HepG2 (cell line): ENCODE data around the gene NUP155. TPM values are rescaled to one million over a fixed set of nuclear protein-coding genes. Genes with fewer than 3 reads are reported as not detected.
"Not testable (repeated sequence)": the region's sequence is repeated elsewhere in the genome, so short reads cannot be mapped to it uniquely, and the experiment has no call there.

ENCODE experiments used
- ATAC-seq: fragments of 200-7000 bp; cut with Tn5 transposase; 3 replicates; pipeline ENCODE4 v1.9.1; 2020; ENCODE audit warnings: mild to moderate bottlenecking, moderate library complexity
- BruUV-seq: library from RNA; stranded (reverse); fragments of 400-500 nt; replicated peaks from 2 replicates; lab custom pipeline; 2021; lab: Mats Ljungman, UMichigan
- CTCF ChIA-PET: fragments of 300-600 bp; formaldehyde crosslinking; extraction: SDS; loops from one replicate; lab custom pipeline; 2021; ENCODE audit warnings: low total read pairs, inconsistent platforms, low intra/inter-chr PET ratio; lab: Yijun Ruan, JAX
- POLR2A ChIA-PET: fragments of 350-600 bp; sonication (Branson Sonifier 250); formaldehyde crosslinking; loops from one replicate; lab custom pipeline; 2020; ENCODE audit warnings: antibody characterized with exemption, inconsistent platforms; lab: Yijun Ruan, JAX
- DNase-seq: peaks from one replicate; pipeline ENCODE4 v3.0.0-alpha.2; 2015; ENCODE audit warnings: low spot score
- FAIRE-seq: peaks from 3 replicates; lab custom pipeline; 2011; peaks lifted over from hg19 to GRCh38; lab: Jason Lieb, UNC
- H2AFZ ChIP-seq: one replicate; pipeline ENCODE4 v1.6.1; 2011; ENCODE audit warnings: low read length, inconsistent platforms
- H3K27ac ChIP-seq: fragments of 300-600 bp; 3 replicates; pipeline ENCODE4 v1.8.0; 2011; ENCODE audit warnings: mixed run types, mild to moderate bottlenecking, mixed read lengths, low read length, inconsistent platforms; ENCODE audit not compliant: insufficient read depth; ENCODE audit errors: extremely low read length
- H3K27me3 ChIP-seq, 2 experiments: fragments of 200-600 bp in 1 of 2; 2 replicates in 1 of 2; 3 replicates in 1 of 2; pipeline versions ENCODE4 v1.6.0 to v1.8.0; 2011; ENCODE audit warnings: low read length in 2 of 2, mild to moderate bottlenecking in 2 of 2, moderate library complexity in 2 of 2, inconsistent platforms in 1 of 2; ENCODE audit not compliant: insufficient read depth in 2 of 2, control insufficient read depth in 1 of 2
- H3K36me3 ChIP-seq, 2 experiments: fragments of 200-600 bp in 1 of 2; replicated peaks in 1 of 2; 2 replicates in 1 of 2; 3 replicates in 1 of 2; pipeline versions ENCODE4 v1.5.1 to v1.8.0; 2011; ENCODE audit warnings: low read length in 2 of 2, inconsistent platforms in 1 of 2; ENCODE audit not compliant: insufficient read depth in 2 of 2, control insufficient read depth in 1 of 2
- H3K4me1 ChIP-seq: 2 replicates; pipeline ENCODE4 v1.5.1; 2012; ENCODE audit warnings: low read length, inconsistent platforms; ENCODE audit not compliant: insufficient read depth
- H3K4me2 ChIP-seq: 2 replicates; pipeline ENCODE4 v1.6.0; 2011; ENCODE audit warnings: low read depth, low read length, inconsistent platforms
- H3K4me3 ChIP-seq, 3 experiments: fragments of 200-600 bp in 1 of 3; sonication (generic), shearing (Covaris generic) in 1 of 3; replicated peaks in 1 of 3; 2 replicates each; pipeline ENCODE4 v1.5.1; 2011 to 2016; ENCODE audit warnings: low read length in 3 of 3, inconsistent platforms in 2 of 3, low read depth in 2 of 3, mild to moderate bottlenecking in 2 of 3, control low read depth in 1 of 3, mixed read lengths in 1 of 3; ENCODE audit not compliant: insufficient read depth in 1 of 3
- H3K79me2 ChIP-seq: one replicate; pipeline ENCODE4 v1.6.1; 2011; ENCODE audit warnings: low read length, inconsistent platforms; ENCODE audit not compliant: insufficient read depth
- H3K9ac ChIP-seq: 2 replicates; pipeline ENCODE4 v1.6.0; 2011; ENCODE audit warnings: mild to moderate bottlenecking, low read depth, low read length, inconsistent platforms; ENCODE audit not compliant: insufficient read depth
- H3K9me3 ChIP-seq: 2 replicates; pipeline ENCODE4 v1.5.1; 2012; ENCODE audit warnings: mild to moderate bottlenecking, low read length
- H4K20me1 ChIP-seq: 2 replicates; pipeline ENCODE4 v1.6.0; 2011; ENCODE audit warnings: inconsistent platforms, mild to moderate bottlenecking, low read length, moderate library complexity; ENCODE audit not compliant: insufficient read depth
- ATF7 ChIP-seq, 2 experiments: fragments of 450-650 bp in 1 of 2; sonication (generic) in 1 of 2; formaldehyde crosslinking in 1 of 2; IDR thresholded peaks; 2 replicates each; pipeline versions ENCODE4 v1.4.0 to v1.6.1; 2016 to 2020; ENCODE audit warnings: antibody characterized with exemption in 1 of 2, mild to moderate bottlenecking in 1 of 2, missing genetic modification reagents in 1 of 2
- BRF2 ChIP-seq: sonication (generic); formaldehyde crosslinking; IDR thresholded peaks from 2 replicates; pipeline ENCODE4 v1.8.1; 2022; ENCODE audit warnings: mild to moderate bottlenecking, missing genetic modification reagents
- DBP ChIP-seq: sonication (generic); formaldehyde crosslinking; IDR thresholded peaks from 2 replicates; pipeline ENCODE4 v1.4.0; 2020; ENCODE audit warnings: missing genetic modification reagents; ENCODE audit errors: not compliant biosample characterization
- JUN ChIP-seq: sonication (generic); formaldehyde crosslinking; IDR thresholded peaks from 2 replicates; pipeline ENCODE4 v1.4.0; 2020; ENCODE audit warnings: mild to moderate bottlenecking, missing genetic modification reagents
- JUND ChIP-seq: sonication (generic); formaldehyde crosslinking; IDR thresholded peaks from 2 replicates; pipeline ENCODE4 v1.8.0; 2022; ENCODE audit warnings: mild to moderate bottlenecking, missing genetic modification reagents
- NR2F1 ChIP-seq, 2 experiments: fragments of 450-650 bp in 1 of 2; formaldehyde crosslinking in 1 of 2; IDR thresholded peaks; 2 replicates each; pipeline versions ENCODE4 v1.5.0 to v1.6.1; 2016 to 2020; ENCODE audit warnings: mild to moderate bottlenecking in 1 of 2, missing compliant biosample characterization in 1 of 2, missing genetic modification reagents in 1 of 2, moderate library complexity in 1 of 2
- RFX5 ChIP-seq: IDR thresholded peaks from 2 replicates; pipeline ENCODE4 v1.6.1; 2011; ENCODE audit warnings: low read depth, low read length, improper control_type of control experiment
- ZNF253 ChIP-seq: sonication (generic); formaldehyde crosslinking; IDR thresholded peaks from 2 replicates; pipeline ENCODE4 v1.8.0; 2022; ENCODE audit warnings: mild to moderate bottlenecking, missing genetic modification reagents, borderline replicate concordance
- ZNF317 ChIP-seq: sonication (generic); formaldehyde crosslinking; IDR thresholded peaks from 2 replicates; pipeline ENCODE4 v1.5.0; 2020; ENCODE audit warnings: mild to moderate bottlenecking, missing genetic modification reagents
- ZNF430 ChIP-seq: sonication (generic); formaldehyde crosslinking; IDR thresholded peaks from 2 replicates; pipeline ENCODE4 v1.9.0; 2021; ENCODE audit warnings: mild to moderate bottlenecking, missing genetic modification reagents
- ZNF468 ChIP-seq: sonication (generic); formaldehyde crosslinking; IDR thresholded peaks from 2 replicates; pipeline ENCODE4 v1.8.0; 2022; ENCODE audit warnings: mild to moderate bottlenecking, moderate library complexity, missing genetic modification reagents
- ZNF558 ChIP-seq: sonication (generic); formaldehyde crosslinking; IDR thresholded peaks from 2 replicates; pipeline ENCODE4 v1.9.0; 2022; ENCODE audit warnings: mild to moderate bottlenecking, missing genetic modification reagents, borderline replicate concordance
- ZNF580 ChIP-seq: IDR thresholded peaks from 2 replicates; pipeline ENCODE4 v1.6.1; 2016; ENCODE audit warnings: low read depth, borderline replicate concordance
- ZNF800 ChIP-seq: sonication (generic); formaldehyde crosslinking; IDR thresholded peaks from 2 replicates; pipeline ENCODE4 v1.4.0; 2020; ENCODE audit warnings: missing genetic modification reagents
- WGBS: methylation state at CpG from one replicate; pipeline ENCODE4 v1.1.6; 2017; ENCODE audit warnings: low lambda C conversion rate; 5-methylcytosine and 5-hydroxymethylcytosine counted together
- in situ Hi-C: cut with HindIII; loops from 2 replicates; pipeline ENCODE4 v1.10.0; 2017; ENCODE audit warnings: low pct_unique_long_range_greater_than_20kb; ENCODE audit not compliant: extremely low pct_ligation_motif_present
- intact Hi-C: fragments of 100-400 bp; cut with micrococcal nuclease; formaldehyde crosslinking; loops from one replicate; pipeline ENCODE4 v1.10.0; 2022; ENCODE audit not compliant: unreplicated experiment
- polyA plus RNA-seq, 8 experiments: library from polyadenylated mRNA; depleted of rRNA in 3 of 8; stranded (reverse) in 7 of 8; unstranded in 1 of 8; fragments of >200 nt; fragmentation: Illumina TruSeq in 4 of 8; extraction: Trizol in 4 of 8; gene quantifications; 2 replicates each; pipeline versions ENCODE4 v1.2.1 to v1.2.3, GENCODE V29; 2011 to 2016; ENCODE audit warnings: low read depth in 4 of 8, missing spikeins in 1 of 8, mixed read lengths in 1 of 8; ENCODE audit not compliant: insufficient read depth in 1 of 8
- total RNA-seq, 5 experiments: library from RNA; depleted of rRNA; stranded (reverse); fragments of >200 nt; fragmentation: Illumina TruSeq; extraction: Trizol; gene quantifications; 2 replicates each; pipeline ENCODE4 v1.2.3, GENCODE V29; 2016; ENCODE audit warnings: low read depth in 1 of 5

NUP155 gene
- total and polyA plus RNA-seq, 2 of the 13 experiments (the other 11 are each of a cell fraction or from before 2014, with no cell fraction given) = 13.0 to 57.4 TPM

GRCh38 chr5:37378066-37378465 lies 7.2 kb upstream of the NUP155 start:
- POLR2A ChIA-PET, in situ Hi-C loops, H3K4me2 ChIP-seq, FAIRE-seq, BruUV-seq, CTCF ChIA-PET, H2AFZ ChIP-seq, H3K36me3 ChIP-seq, ATAC-seq, H3K9me3 ChIP-seq, H3K27ac ChIP-seq, H3K4me3 ChIP-seq, H3K79me2 ChIP-seq, H4K20me1 ChIP-seq, H3K27me3 ChIP-seq, H3K9ac ChIP-seq, intact Hi-C loops, DNase-seq: not testable (repeated sequence)
- 84% methylated on average over 10 of the region's 12 CpGs for WGBS
- peaks cover 18% of the 10 kb centered on the region for H3K4me1 ChIP-seq

- intact Hi-C loops (no loop called here), in situ Hi-C loops (no loop called here)
- peaks cover 14% of the 10 kb centered on the region for H3K79me2 ChIP-seq
- DNase-seq = no peak
- no peak overlapping the region for H3K9ac ChIP-seq
- WGBS = 53% methylated on average over 3 of the region's 3 CpGs
- CTCF ChIA-PET = no interaction called here
- no peak overlapping the region for H3K4me2 ChIP-seq
- H3K9me3 ChIP-seq = no peaks in the 10 kb centered on the region
- H4K20me1 ChIP-seq = no peaks in the 10 kb centered on the region
- FAIRE-seq = no peak
- H3K4me1 ChIP-seq = peaks cover 32% of the 10 kb centered on the region
- peaks cover 0 to 6% of the 10 kb centered on the region in 2 experiments; a peak in 1 of 5 replicates for H3K27me3 ChIP-seq
- H3K4me3 ChIP-seq = no peak overlapping the region
- no peak overlapping the region for H2AFZ ChIP-seq
- BruUV-seq = no TSS peak
- POLR2A ChIA-PET = no interaction called here
- H3K36me3 ChIP-seq = no peaks in the 10 kb centered on the region
- no peak for ATAC-seq
- H3K27ac ChIP-seq = no peak overlapping the region
- TF ChIP-seq ZNF558 (CRISPR knock-in tag) = no peak
- TF ChIP-seq JUND (CRISPR knock-in tag) = no peak
- no peak for TF ChIP-seq NR2F1 (CRISPR knock-in tag; IDR thresholded peaks at IDR 0.05)
- no peak for TF ChIP-seq ZNF580
- no peak for TF ChIP-seq ZNF800 (CRISPR knock-in tag)
- TF ChIP-seq ATF7 (IDR thresholded peaks at IDR 0.05) = no peak
- no peak for TF ChIP-seq ATF7 (CRISPR knock-in tag; IDR thresholded peaks at IDR 0.05)
- no peak for TF ChIP-seq ZNF317 (CRISPR knock-in tag)
- no peak for TF ChIP-seq JUN (CRISPR knock-in tag)
- TF ChIP-seq BRF2 (CRISPR knock-in tag) = no peak
- TF ChIP-seq ZNF468 (CRISPR knock-in tag) = no peak
- TF ChIP-seq RFX5 = no peak
- no peak for TF ChIP-seq DBP (CRISPR knock-in tag)
- no peak for TF ChIP-seq ZNF430 (CRISPR knock-in tag)
- no peak for TF ChIP-seq ZNF253 (CRISPR knock-in tag)
Observed at GRCh38 chr5:37375091-37375490, 4.2 kb upstream of the NUP155 start.
